HG03045 (cell line): ENCODE results near the gene MTSS2.

Experiments used
- ATAC-seq: cut with Tn5 transposase; IDR thresholded peaks from one replicate; pipeline ENCODE4 v1.9.1; 2021; ENCODE audit warnings: mild to moderate bottlenecking, moderate library complexity; ENCODE audit not compliant: unreplicated experiment

MTSS2 gene

DNA sequence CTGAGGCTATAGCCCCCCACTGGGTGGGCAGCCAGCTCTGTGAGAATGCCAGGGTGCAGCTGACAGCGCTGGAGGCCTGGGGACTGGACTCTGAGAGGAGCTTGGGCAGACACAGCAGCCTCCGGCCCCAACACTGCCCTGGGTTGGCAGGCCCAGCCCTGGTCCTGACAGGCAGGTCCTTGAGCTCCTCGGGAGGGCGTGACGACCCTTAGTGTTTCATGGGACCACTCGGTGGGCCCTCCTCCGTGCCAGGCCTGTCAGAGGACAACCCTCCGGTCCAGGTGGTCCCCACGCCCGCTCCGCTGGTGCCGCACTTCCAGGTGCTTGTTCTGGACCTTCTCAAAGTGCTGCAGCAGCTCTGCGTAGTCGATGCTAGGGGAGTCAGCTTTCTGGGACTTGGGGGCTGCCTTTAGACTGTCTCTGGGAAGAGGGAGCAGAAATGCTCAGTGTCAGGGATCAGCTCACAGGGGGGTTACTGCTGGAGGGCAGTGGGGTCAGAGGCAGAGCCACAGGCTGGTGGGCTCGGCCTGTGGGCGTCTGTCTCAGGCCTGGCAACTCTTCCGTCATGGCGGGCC, 1.9 kb upstream of the MTSS2 start:
- no peak for ATAC-seq

DNA sequence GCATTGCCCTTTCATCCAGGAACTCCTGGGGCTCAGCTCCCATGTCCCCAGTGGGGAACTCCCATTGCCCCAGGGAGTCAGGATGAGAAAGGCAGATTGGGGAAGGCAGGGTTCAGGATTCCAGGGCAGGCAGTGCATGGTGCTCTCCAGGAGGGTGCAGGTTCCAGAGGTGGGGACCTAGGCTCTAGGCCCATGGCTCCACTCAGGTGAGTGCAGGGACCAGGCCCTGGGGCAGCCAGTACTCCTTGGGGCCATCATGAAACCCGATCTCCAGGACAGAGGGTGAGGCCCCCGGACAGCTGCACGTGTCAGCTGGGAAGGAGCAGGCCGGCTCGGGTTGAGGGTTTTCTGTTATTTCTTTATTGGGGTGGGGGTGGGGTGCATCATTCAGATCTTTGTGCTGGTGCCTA, 1.3 kb upstream of the MTSS2 start:
- ATAC-seq, result no peak

DNA sequence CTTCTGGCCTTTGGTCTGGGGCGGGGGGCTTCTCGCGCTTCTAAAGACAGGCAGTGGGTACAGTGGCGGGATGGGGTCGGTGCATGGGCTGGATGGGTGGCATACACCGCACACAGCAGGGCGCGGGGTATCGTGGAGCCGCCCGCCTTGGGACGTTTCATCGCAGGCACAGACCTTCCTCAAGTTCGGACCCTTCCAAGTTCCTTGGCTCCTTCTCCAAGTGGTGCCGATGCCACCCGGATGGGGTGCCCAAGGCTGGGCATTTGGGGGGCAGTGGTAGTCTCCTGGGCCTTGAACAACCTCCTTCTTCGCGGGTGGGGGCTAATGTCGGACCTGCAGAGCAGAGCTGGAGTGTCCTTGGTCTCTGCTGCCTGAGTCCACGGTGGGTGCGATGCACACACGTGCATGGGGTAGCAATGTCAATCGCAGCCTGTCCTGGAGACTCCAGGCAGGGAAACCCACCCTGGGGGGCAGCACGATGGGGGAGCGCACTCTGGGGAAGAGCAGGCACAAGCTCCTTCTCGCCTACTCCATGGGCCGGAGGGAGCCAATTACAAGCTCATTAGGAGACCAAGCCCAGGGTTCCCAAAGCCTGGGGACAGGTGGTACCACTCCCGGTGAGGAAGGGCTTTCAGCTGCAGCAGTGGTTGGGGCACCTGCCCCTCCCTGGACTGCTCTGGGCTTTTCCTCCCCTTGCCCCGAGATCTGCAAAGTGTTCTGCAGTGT, 686 bp upstream of the MTSS2 start:
- ATAC-seq, result no peak

DNA sequence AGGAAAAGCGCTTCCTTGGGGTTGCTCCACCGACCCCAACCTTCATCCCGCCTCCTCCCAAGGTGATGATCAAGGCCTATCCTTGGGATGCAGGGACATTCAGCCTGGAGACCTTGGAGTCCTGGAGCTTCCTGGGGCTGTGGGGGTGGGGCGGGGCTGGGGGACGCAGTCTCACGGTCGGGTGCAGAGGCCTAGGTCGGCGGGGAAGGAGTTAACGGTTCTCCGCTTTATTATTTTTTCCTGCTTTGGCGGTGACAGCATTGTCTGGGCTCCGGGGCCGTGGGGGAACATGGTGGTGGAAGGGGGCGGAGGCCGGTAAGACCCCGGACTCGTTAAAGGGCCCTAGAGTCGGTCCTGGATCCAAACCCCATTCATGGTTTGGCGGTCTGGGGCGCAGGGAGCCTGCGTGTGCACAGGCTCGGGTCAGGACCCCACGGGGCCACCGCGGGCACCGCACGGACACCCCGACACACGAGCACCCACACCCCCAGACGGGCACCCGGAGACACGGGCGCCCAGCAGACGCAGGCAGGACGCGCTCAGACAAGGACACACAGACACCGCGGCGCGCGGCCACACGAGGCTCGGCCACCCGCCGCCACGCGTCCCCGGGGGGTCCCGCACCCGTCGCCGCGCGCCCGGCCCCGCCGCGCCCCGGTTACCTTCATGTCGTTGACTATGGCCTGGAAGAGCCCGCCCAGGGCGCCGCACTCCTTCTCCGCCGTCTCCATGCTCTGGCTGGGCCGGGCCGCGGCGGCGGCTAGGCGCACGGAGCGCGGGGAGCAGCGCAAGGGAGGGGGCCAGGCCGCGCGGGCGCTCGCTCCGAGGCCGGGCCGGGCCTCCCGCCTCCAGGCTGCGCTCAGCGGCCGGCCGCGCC, 554 bp downstream of the MTSS2 start:
- ATAC-seq, result no peak

DNA sequence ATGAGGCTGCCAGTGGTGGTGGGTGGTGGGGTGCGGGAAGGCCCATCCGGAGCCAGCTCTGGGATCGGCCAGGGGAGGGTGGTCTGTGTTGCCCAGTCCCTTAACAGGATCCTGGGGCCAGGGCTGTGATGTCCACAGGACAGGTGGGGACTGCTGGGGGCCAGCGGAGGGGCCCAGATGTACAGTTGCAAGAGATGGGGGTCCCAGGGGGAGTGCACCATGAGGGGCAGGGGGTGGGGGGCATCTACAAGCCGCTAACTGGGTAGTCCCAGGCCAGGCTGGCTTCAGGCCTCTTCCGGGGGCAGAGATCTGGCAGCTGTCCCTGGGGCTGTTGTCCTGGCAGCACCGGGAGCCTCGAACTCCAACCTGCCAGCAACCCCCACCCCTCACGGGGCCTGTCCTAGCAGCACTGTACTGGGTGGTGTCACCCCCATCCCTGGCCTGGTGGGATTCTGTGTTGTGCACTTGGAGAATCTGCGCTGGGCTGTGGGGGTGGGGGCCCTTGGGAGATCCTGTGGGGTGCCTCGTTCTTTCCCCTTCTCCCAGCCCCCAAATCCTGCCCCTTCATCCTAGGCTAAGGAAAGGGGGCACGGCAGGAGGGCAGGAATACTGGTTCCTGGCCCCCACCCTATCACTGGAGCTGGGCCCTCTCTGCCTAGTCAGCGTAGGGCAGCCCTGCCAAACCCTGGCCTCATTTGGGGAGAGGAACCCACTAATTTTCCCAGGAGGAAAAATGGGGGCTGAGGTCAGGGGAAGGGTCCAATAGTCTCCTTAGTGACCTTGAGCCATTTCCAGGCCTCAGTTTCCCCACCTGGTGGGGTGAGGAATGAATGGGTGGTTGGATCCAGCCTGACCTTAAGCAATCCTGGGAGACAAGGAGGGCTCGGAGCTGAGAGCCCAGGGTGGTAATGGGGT, 1.4 kb downstream of the MTSS2 start:
- no peak for ATAC-seq

DNA sequence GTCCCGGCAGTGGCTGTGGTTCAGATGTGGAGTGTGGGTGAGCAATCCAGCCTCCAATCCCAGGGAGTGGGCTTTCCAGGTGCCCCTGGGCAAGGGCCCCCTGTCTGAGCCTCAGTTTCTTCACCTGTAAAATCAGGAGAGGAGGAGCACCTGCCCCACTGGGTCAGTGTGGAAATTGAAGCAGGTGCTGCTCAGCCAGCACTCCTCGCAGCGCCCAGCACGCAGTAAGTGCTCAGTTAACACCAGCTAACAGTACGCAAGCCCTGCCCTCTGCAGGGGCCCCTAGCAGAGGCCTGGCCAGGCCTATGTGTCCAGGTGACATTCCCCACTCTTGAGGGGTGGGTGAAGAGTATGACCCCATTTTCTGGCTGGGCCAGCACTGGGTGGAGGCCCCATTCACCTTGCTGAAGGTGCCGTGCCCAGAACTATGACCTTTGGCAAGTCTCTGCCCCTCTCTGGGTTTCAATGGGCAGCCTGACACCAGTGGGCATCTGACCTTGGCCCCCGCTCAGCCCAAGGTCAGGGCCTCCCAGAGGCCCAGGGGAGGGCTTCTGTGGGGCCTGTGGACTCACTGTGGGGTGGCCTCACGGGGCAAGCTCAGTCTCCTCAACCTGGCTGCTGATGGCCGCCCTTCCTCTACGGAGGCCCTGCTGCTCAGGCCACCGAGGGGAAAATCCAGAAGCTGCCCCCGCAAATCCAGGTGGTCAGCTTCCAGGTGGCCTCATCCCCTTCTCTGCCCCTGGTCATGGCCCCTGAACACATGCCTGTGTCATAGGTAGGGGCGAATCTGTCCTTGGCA, 2.5 kb downstream of the MTSS2 start:
- ATAC-seq, result no peak

DNA sequence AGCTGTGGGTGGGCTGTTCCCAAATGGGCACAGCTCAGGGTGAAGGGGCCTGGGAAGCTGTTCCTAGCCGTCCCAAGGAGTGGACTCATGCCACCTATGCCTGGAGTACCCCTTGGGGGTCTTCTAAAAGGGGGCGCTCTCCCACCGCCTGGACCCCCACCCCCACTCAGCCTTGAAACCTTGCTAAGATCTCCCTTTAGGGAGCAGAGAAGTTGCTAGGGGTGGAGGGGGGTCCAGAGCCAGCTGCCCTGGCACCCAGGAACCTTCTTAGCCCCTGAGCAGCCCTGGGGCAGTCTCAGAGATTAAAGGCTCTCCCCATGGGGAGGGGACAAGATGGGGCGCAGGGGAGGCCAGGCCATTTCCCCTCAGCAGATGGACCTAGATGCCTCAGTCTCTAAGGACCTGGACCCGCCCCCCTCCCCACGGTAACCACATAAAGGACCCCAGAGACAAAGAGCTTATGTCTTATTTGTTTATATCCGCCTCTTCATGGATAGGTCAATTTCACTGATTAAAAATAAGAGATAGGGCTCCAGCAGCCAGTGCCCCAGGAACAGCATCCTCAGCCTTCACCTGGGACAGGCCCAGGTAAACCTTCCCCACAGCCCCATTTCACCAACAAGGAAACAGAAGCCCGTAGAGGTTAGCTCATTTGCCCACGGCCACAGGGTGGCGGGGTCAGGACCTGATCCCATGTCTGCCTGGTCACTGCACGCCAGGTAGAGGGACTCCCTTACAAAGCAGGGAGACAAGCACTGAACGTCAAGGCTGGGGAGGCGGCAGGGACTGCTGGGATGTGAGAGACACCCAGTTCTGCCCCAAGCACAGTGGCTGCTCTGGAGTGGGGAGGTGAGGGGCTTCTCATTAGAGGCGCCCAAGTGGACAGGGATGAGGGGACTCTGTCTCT, 3.4 kb downstream of the MTSS2 start:
- no peak for ATAC-seq

DNA sequence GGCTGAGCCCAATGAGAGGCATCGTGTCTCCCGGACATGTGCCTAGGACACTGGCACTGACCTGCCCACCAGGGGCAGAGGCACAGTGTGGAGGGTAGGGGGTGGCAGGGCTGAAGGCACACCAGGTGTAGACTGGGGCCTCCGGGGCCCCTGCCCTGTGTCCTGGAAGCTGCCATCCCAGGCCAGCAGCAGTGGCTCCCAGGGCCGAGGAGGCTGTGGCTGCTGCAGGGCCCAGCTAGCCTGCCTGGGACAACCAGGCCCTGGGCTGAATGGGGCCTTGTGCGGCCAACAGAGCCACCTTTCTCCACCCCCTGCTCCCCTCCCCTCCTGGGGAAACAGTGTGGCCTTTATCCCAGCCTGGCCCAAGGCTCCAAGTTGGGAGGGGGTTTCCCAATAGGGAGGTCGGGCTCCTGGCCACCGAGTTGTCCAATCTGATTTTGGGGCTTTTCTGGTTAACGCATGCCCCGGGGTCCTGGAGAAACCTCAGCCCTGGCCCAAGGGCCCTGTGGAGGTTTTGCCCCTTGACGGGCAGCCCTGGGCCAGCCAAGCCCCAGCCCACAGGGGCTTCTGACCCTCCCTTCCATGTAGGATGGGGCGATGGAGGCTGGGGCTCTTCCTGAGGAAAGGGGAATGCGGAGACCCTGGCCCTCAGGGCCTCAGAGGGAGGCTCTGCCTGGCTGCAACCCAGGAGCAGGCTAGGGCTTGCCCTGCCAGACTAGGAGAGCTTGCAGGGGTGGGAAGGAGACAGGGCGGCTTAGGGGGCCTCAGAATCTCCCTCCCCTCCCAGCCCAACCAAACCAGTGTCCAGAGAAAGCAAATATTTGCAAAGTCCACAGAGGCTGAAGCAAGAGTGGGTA, 4.2 kb downstream of the MTSS2 start:
- ATAC-seq, result no peak

DNA sequence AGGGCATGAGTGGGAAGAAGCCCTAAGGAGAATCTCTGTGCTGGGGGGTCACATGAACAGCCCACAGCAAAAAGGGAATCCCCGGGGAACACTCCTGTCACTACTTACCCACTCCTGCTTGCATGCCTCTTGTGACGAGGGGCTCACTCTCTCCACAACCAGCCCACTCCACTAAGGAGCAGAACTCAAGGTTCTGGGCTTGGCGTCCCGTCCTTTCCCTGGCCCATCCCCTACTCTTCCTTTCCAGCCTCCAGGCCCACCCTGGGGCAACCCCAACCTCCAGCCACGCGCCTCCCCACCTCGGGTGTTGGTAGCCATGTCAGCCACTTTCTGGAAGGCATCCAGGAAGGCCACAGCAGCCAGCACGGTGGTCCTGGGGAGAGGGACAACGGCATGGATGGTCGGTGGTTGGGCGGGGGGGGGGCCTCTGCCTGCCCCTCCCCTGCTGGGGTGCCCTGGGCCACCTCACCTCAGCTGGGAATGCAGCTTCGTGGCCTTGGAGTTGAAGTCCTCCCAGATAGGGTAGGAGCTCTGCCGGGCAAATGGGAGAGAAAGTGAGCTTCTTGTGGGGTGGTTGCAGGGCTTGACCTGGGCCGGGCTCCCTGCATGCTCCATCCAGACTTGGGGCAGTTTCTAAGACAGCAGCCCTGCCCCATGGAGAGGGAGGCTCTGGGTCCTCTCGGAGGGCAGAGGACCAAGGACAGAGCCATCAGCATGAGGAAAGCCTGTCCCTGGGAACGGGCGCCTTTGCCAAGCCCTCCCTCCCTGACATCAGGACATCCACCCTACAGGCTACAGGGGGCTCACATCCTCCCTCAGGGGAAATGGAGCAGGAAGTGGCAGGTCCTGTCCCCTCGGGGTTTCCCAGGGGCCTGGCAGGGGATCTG, 5.1 kb downstream of the MTSS2 start:
- ATAC-seq, result no peak

DNA sequence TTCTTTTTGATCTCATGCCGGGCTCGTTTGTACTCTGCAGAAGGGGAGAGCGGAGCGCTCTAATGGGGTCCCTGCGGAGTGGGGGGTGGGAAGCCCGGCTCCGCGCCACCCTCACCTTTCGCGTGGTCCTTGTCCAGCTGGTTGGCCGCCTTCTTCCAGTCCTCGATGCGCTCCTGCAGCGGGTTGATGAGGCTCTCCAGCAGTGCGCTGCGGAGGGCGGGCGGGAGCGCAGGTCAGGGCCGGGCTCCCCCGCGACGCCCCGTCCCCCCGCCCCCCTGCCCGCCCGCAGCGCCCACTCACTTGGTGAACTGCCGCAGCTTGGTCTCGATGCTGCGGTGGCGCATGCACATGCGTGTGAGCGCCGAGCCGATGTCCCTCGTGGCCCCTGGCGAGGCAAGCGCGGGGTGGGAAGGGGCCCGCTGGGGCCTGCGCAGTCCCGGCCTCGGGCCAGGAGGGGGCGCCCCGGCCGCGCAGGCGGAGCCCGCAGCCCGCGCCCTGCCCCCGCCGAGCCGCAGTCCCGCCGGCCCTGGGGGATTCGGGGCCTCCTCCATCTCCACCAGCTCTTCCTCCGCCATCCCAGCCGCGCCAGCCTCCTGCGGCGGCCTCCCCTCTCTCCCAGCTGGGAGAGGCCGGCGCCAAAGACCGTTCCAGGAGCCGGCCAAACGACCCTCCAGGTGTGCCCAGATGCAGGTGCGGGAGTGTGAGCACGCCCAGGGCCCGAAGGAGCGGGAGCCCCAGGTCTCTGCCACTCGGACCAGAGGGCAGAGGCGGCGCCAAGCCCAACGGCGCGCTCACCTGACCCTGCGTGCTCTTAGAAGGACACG, 6.0 kb downstream of the MTSS2 start:
- ATAC-seq, result no peak

DNA sequence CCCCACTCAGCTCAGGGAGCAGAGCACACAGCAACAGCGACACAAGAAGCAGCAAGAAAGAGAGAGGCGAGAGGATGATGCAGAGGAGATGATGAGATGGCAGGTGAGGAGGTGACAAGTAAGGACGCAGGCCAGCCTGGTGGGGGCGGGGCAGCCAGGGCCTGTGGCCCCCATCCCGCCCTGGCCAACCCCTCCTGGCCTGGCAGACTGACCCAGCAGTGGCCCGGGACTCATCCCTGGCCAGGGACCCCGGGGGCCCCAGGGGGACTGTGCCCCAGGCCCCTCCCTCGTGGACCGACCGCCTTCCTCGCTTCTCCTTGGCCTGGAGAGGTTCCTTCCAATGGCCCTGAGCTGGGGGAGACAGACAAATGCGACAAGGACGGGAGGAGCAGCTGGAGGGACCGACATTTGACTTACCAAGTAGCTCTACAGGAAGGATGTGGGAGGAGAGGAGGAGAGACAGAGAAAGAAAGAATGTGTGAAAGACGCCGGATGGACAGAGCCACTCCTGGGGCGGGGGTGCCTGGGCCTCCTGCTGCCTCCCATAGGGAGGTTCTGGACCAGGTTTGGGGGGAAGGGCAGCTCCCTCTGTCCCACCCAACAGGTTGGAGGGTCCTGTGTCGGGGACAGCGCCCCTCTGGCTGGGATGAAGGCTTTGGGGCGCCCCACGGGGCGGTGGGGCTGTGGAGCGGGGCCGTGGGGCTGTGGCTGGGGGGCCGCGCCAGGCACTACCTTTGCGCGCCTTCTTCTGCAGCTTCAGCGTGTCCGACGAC, 6.8 kb downstream of the MTSS2 start:
- ATAC-seq, result no peak

DNA sequence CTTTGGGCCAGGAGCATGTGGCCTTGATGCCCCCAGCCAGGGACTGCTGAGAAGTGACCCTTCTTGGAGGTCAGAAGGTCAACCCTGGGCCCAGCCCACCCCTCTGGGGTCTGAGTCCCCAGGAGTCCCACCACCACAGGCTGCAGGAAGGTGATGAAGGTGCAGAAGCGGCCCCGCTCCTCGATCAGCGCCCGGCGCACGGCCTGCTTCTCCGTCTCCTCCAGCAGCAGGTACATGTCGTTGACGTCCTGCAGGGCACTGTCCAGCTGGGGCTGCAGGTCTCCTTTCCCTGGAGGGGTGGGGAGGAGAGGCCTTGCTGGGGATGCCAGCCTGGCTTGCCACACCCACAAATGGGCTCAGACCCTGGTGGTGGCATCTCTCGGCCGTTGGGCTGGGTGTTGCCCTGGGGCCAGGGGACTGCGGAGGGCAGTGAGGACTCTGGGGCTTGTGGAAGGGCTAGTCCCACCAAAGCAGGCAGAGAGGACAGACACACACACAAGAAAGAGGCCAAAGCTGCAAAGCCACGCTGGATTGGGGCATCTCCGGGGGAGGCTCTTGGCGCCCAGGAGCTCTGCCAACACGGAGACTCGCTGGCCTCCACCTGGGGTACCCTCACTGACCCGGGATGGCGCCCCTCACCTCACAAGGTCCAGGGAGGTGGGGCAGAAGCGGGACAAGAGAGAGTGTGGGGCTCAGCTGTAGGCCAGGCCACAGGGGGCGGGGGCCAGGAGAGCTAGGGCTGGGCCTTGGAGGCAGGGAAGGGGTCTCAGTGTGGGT, 7.5 kb downstream of the MTSS2 start:
- ATAC-seq, result no peak

DNA sequence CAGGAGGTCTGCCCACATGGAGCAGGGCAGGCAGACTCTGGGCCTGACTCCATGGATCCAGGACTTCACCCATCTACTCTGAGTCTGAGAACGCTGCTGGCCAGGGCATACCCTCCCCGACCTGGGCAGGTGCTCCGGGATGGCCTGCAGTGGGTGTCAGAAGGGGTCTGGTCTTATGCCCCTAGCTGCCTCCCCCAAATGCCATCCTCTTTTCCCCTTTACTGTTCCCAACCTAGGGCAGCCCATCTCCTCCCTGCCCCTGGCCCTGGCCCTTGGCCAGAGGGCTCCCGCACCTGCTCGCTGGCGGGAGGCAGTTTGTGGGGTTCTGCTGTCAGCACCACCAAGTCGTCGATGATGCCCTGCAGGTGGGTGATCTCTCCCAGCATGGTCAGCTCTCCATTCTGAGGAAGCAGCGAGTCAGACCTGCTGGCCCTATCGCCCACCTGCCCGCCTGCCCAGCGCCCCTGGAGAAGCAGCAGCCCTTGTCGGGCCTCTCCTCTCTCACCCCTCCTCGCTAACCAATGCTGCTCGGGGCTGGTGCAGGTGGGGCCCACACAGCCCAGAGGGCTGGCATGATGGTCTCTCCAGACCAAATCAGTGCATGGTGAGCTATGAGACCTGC, 8.2 kb downstream of the MTSS2 start:
- no peak for ATAC-seq
